Measurements from ENCODE around the gene C8G.

C8G gene

DNA sequence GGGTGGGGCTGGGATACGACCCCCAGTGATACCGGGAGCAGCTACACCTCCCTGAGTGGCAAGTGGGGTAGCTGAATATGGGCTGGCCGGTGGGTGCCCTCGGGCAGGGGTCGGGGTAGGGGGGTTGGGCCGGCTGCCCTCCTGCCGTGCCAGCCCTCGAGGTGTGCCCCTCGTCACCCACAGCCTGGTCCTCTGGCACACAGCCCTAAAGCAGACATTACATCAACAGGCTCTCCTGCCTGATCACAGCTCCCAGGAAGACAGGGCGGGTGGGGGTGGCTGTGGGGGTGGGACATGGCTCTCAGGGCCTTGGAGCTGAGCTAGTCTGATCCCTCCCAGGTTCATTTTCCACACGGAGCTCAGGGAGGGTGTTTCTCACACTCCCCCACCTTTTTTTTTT is 23.7 kb upstream of the C8G start:
- no peak for DNase-seq

DNA sequence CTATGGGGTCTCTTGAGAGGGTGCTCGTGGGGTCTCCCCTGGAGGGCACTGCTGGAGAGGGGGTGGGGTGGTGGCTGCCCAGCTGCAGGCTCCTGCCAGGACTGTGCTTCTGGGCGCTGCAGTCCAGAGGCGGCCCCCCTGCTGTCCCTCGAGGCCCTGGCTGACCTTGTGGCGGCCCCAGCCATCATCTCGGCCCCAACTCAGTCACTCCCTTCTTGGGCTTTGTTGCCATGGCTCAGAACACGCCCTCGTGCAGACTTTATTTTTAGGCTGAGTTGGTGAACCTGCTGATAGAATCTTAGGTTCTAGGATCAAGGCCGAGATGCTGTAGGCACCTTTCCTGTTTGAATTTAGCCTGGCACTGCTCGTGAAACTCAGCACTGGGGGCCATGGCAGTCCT is 23.3 kb upstream of the C8G start:
- no peak for DNase-seq

DNA sequence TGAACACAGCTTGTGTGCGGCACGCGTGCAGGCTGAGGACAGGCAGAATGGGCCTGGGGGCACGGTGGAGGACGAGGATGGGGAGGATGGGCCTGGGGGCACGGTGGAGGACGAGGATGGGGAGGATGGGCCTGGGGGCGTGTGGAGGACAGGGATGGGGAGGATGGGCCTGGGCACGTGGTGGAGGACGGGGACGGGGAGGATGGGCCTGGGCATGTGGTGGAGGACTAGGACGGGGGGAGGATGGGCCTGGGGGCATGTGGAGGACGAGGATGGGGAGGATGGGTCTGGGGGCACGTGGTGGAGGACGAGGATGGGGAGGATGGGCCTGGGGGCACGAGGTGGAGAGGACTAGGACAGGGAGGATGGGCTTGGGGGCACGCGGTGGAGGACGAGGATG is 22.5 kb upstream of the C8G start:
- no peak for DNase-seq

DNA sequence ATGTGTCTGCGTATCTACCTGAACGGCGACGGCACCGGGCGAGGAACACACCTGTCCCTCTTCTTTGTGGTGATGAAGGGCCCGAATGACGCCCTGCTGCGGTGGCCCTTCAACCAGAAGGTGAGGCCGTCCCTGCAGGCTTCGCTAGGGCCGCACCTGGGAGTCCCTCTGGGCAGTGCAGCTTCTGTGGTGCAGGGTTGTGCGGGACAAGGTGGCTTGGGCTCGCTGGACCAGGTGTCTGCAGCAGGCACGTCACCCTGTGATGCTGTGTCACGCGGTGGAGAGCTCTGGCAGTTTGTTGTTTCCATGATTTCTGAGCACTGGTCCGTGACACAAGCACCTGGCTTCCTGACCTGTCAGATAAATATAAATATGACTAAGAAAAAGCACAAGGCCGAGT is 21.2 kb upstream of the C8G start:
- DNase-seq = peak; percentile 59

DNA sequence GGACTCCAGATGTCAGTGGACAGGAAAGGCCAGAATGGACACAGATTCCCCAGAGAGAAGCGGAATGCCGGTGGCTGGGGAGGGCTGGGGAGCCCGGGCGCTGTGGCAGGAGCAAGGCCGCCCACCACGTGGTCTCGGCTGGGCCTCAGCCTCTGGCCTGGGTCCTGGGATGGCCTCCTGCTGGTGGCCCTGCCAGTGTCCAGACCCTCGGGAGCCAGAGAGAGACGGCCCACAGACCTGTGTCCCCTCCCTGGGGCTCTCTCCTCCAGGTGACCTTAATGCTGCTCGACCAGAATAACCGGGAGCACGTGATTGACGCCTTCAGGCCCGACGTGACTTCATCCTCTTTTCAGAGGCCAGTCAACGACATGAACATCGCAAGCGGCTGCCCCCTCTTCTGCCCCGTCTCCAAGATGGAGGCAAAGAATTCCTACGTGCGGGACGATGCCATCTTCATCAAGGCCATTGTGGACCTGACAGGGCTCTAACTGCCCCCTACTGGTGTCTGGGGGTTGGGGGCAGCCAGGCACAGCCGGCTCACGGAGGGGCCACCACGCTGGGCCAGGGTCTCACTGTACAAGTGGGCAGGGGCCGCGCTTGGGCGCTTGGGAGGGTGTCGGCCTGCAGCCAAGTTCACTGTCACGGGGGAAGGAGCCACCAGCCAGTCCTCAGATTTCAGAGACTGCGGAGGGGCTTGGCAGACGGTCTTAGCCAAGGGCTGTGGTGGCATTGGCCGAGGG is 19.5 kb upstream of the C8G start:
- no peak for DNase-seq

DNA sequence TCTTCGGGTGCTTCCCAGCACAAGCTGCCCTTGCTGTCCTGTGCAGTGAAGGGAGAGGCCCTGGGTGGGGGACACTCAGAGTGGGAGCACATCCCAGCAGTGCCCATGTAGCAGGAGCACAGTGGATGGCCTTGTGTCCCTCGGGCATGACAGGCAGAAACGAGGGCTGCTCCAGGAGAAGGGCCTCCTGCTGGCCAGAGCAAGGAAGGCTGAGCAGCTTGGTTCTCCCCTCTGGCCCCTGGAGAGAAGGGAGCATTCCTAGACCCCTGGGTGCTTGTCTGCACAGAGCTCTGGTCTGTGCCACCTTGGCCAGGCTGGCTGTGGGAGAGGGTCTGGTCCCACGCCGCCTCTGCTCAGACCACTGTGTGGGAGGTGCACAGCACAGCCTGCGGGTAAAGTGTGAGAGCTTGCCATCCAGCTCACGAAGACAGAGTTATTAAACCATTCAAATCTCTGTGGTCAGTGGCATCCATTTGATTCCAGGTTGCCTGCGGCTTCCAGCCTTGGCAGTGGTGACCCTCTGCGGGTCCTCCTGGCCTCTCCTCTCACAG is 18.8 kb upstream of the C8G start:
- no peak for DNase-seq

DNA sequence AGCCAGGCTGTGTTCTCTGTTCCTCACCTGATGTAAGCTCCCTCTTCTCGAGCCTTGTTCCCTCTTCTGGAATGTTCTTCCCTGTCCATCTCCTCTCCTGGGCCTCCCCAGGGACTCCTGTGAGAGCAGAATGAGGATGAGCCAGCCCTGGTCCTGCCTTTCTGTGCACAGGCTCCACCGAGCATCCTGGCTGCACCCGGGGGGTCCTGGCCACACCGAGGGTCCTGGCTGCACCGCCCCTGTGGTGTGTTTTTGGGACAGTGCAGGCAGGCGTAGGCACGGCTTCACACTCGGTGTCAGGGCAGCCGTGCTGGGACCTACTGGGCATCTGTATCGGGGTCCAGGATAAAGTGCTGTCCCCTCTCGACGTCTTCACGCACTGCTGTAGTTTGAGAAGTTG is 18.3 kb upstream of the C8G start:
- DNase-seq = no peak

DNA sequence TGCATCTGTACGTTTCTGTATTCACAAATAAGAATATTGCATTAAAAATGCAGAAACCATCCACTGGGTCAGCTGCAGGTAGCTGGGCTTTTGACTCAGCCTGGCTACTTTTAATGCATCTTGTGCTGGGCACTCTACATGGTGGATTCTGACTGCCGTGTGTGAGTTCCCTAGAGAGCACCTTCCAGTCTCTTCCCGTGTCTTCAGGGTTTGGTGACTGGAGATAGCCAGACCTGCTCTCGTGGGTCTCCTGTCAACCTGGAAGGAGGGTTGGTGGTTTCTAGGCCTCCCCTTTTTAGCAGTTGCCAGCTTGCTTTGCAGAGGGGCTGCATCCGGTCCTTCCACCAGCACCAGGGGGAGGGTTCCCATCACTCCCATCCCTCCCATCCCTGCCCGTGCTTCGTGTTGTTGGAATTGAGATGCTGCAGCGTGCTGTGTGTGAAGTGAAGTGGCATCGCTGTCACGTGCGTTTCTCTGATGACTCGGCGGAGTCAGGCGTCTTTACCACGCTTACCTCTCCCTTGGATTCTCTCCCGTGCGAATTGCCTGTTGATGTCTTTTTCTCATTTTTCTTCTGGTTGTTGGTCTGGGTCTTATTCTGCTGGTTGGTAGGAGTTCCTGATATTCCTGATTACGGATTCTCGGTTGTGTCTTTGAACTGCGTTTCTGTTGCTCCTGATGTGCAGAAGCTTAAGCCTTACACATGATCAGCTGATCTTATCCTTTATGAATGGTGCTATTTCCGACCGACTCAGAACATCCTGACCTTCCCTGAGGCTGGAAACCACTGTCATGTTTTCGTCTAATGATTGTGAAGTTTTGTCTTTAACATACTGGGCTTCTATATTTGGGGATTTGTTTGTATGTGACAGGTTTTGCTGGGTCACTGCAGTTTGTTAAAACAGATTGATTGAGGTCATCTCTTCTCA is 17.4 kb upstream of the C8G start:
- no peak for DNase-seq

DNA sequence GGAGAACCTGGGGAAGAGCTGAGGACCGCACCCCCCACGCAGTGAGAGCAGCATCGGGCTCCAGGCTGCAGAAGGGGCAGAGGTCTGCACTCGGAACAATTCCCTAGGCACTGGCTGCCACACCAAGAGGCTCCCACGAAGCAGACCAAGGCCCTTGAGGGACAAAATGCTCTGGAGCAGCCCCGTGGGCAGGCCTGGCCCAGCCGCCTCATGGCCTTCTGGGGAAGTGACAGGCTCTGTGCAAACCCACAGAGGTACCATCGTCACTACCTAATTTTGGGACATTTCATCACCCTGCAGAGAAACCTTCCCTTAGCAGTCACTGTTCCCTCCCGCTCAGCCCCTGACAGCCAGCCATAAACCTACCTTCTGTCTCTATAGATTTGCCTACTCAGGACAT is 16.5 kb upstream of the C8G start:
- no peak for DNase-seq

DNA sequence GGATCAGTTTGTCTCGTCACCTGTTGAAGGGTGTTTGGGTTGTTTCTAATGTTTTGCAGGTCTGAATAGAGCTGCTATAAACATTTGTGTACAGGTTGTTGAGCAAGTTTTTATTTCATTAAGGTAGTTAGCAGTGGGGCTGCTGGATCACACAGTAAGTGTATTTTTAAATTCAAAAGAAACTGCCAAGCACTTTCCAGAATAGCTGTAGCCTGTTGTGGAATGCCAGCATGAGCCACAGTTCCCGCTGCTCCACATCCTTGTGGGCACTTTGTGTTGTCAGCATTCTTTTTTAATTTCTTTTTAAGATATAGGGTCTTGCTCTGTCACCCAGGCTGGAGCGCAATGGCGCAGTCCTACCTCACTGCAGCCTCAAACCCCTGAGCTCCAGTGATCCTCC is 15.0 kb upstream of the C8G start:
- DNase-seq = no peak

DNA sequence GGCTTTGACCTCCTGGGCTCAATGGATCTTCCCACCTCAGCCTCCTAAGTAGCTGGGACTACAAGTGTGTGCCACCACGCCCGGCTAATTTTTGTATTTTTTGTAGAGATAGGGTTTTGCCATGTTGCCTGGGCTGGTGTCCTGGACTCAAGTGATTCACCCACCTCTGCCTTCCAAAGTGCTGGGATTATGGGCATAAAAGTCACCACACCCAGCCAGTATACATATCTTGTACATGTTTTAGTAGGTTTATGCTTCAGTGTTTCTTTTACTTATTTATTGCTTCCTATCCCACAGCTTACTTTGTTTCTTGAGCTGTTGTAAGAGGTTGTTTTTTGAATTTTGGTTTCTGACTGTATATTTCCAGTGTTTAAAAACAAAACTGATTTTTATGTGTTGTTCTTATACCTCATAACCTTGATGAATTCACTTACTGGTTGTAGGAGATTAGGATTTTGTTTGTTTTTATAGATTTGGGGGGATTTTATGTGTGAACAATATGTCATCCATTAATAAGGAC is 13.4 kb upstream of the C8G start:
- DNase-seq = no peak

DNA sequence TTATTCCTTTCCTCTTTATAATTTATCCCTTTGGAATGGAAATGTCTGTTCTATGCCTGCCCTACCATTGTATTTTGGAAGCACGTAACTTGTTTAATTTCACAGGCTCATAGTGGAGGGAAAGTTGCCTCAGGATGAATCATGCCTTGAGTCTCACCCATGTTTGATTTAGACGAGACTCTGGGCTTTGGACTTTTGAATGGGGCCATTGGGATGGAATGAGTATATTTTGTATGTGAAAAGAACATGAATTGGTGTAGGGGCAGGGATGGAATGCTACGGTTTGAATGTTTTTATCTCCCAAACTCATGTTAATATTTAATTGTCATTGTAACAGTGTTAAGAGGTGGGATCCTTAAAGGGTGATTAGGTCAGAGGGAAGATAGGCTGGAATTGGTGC is 10.8 kb upstream of the C8G start:
- DNase-seq = no peak

DNA sequence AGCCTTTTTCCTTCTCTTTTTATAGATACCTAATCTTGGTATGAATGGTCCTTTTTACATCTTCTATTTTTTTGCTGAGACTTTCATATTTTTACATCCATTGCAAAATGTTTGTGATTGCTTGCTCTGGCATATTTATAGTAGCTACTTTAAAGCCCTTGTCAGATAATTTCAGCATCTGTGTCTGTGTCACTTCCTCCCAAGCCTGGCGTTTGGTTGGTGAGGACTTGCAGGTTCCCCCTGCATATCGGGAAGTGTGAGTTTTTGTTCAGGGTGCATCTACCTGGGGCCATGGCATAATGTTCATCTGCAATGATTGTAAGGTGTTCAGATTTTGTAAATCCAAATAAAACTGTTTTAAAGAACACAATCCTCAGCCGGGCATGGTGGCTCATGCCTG is 9.4 kb upstream of the C8G start:
- DNase-seq = no peak

DNA sequence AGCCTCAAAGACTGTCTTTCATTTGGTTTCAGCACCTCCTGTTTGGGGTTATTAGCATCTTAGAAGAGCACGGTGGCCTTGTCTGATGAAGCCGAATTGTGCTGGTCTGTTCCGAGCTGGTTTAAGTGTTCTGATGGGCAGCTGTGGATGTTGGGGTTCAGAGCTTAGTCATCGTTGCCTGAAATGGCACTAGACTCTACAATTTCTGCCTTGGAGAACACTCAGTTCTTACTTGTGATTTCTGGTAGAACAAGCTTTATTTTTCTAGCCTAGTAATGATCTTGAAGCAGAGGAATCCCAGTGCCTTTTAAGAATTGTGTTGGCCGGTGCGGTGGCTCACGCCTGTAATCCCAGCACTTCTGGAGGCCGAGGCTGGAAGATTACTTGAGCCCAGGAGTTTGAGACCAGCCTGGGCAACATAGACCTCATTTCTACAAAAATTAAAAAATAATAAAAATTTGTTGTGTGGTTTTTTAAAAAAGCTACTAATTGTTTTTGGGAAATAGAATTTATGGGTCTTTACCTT is 8.3 kb upstream of the C8G start:
- no peak for DNase-seq

DNA sequence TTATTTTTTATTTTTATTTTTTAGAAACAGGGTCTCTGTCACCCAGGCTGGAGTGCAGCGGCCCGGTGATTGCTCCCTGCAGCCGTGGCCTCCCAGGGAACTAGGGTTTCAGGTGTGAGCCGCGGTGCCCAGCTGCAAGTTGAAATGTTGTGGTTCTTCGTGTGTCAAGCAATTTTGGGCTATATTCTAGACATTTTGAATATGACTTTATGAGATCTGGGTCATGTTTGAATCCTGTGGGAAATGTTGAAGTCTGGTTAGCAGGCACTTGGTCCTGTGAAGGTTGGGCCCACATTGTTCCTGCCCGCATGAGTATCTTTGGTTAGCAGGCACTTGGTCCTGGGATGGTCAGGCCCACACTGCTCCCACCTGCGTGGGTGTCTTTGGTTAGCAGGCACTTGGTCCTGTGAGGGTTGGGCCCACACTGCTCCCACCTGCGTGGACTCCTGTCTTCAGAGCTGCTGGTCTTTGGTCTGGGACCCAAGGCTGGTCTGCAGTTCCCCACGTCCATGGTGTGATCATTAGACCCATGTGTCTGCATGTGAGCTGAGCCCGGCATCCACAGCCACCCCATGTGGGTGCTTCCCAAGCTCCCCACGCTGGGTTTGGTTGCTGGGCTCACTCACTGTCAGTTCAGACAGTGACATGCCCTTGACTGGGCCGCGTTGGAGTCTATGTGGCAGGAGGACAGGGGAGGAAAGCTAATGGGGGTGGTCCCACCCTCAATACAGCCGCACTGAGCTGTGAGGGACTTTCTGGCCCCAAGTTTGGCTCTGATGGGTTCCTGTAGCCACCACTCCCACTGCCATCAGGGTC is 7.6 kb upstream of the C8G start:
- DNase-seq = no peak

DNA sequence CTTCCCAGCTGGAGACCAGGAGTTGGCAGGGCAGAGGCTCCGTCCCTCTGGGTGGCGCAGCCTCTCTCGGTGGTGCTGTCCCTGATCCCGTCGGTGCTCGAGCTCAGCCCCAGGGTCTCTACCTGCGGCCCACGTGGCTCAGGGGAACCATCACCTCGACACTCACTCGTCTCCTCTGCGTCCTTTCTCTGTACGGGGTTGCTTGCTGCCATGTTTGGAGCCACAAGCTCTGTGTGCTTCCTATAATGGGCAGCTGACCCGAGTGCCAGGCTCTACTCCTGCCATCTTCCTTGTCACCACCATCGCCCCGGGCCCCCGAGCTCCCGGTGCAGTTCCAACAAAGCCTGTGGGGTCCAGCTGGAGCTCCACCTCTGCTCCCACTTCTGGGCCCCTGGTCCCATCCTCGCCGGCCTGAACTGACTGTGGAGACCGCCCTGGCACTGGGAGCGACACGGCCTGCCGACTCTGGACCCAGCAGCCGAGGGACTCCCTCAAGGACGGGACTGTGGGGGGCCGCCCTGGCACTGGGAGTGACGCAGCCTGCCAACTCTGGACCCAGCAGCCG is 5.5 kb upstream of the C8G start:
- DNase-seq = no peak

DNA sequence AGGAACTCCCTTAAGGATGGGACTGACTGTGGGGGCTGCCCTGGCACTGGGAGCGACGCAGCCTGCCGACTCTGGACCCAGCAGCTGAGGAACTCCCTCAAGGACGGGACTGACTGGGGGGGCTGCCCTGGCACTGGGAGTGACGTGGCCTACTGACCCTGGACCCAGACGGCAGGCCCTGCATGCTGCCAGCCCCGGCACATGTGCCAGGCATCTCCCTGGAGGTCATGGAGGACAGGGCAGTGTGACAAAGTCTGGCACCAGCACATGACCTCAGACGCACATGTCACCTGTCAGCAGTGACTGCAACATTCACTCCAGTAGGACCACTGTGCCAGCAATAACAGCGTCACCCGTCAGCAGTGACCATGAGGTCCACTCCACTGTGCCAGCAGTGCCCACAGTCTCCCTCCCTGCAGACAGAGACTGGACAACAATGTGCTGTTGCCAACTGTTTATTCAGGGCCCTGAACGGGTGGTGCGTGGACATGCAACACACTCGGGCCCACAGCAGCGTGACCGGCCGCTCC is 5.0 kb upstream of the C8G start:
- DNase-seq = no peak

DNA sequence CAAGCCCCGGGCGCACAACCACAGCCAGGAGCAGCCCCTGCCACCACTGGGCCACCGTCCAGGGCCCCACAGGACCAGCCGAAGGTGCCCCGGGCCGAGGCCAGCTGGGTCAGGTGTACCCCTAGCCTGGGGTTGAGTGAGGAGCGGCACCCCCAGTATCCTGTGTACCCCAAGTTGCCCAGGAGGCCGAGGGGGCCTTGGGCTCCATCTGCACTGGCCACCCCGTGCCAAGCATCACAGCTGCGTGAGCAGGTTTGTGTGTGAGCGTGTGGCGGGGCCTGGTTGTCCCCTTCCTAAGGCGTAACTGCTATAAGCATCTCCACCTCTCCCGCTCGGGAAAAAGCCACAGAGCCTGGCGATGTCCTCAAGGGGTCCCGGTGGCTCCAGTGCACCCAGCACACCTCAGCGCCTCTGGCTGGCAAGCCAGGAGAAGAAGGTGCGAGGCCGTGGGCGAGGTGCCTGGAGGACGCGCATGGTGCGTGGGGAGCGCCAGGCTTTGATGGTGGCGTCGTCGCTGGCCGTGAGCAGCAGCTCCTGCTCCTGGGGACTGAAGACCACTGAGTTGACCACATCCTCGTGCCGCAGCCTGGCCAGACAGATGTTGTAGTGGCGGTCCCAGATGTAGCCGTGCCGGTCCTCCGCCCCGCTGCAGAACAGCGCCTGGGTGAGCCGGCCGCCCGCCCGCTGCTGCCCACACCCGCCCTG is 4.4 kb upstream of the C8G start:
- DNase-seq = no peak

DNA sequence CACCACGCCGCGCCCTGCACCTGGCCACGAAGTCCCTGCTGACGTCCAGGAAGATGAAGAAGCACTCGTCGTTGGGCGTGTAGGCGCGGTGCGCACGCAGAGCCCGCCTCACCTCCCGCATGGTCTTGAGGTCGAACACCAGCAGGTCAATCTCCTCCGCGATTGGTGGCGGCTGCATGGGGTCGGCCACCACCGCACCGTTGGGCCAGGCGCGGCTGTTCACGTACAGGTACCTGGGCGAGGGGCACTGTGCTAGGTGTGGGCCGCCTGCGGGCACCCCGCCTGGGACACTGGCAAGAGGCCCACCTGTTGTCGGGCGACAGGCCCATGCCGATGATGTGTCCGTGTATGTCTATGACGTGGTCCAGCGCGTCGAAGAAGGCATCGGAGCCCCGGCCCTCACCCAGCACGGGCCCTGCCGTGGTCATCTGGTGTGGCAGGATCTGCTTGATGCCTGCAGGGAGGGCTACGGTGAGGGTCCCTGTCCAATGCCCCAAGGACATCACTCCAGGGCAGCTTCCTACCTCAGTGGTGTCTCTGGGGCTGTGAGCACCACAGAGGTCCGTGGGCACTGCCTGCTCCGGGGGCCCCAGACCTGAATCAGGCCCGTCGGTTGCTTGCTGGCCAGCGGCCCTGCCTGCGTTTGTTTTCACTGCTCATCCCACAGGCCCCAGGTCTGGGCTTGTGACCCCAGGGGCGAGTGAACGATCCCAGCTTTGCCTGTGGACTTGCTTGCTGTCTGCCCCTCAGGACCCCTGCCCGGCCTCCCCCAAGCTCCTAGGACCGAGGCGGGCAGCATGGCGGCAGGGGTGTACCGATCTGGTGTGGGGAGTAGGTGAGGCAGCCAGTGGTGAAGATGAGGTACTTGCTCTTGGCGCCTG is 3.6 kb upstream of the C8G start:
- DNase-seq = no peak

DNA sequence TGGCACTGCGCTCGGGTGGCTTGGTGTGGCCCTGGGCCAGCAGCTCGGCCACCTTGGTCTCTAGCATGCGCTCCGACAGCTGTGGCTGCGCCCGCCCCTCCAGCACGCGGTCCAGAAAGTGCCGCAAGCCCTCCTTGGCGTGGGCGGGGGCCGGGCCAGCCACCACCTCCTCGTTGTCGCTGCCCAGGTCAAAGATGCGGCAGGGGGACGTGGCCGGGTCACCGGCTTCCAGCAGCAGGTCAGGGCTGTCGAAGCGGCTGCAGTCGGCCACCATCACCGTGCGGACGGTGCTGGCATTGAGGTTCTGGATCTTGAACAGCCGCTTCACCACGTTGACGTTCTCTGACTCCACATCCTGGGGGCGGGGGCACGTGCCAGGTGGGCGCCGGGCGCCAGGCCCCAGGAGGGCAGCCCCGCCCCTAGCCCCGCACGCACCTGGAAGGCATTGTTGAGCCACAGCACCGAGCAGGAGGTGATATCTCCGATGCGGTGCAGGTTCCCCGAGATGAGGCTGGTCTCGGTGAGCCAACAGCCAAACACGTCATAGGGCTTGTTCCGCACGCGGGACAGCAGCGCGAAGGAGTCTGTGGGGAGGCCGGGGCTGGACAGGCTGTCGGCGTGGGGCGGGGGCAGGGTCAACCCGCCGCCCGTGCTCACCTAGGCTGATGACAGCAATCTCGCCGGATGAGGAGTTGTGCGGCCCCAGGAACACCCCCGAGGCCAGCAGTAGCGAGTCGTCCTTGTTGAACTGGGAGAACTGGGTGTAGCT is 2.7 kb upstream of the C8G start:
- no peak for DNase-seq
